A549 (cell line): ENCODE data around the gene ARHGAP26. TPM values are rescaled to one million over a fixed set of nuclear protein-coding genes. Genes with fewer than 3 reads are reported as not detected.

ENCODE experiments used
- ATAC-seq, 2 experiments: fragments of 200-7000 bp in 1 of 2; fragments of >200 bp in 1 of 2; cut with Nextera tagmentation in 1 of 2; cut with Tn5 transposase in 1 of 2; 3 replicates each; pipeline versions ENCODE4 v1.8.0 to v1.9.1; 2018 to 2020; ENCODE audit warnings: mild to moderate bottlenecking in 1 of 2, moderate library complexity in 1 of 2
- CTCF ChIA-PET: fragments of 300-600 bp; sonication (Branson Sonifier 250); formaldehyde crosslinking; extraction: SDS; loops from one replicate; lab custom pipeline; 2021; ENCODE audit warnings: antibody characterized with exemption, inconsistent platforms; lab: Yijun Ruan, JAX
- POLR2A ChIA-PET: fragments of 350-600 bp; formaldehyde crosslinking; extraction: SDS; loops from one replicate; lab custom pipeline; 2021; ENCODE audit warnings: antibody characterized with exemption, inconsistent platforms; lab: Yijun Ruan, JAX
- DNase-seq, 2 experiments: peaks; one replicate each; pipeline versions ENCODE4 v3.0.0 to v3.0.0-alpha.2; 2011 to 2016; ENCODE audit warnings: low read depth in 1 of 2, low spot score in 1 of 2
- FAIRE-seq: peaks from 2 replicates; lab custom pipeline; 2011; peaks lifted over from hg19 to GRCh38; lab: Jason Lieb, UNC
- H3K27ac ChIP-seq, 2 experiments: fragments of >200 bp; sonication (Bioruptor Twin); formaldehyde crosslinking; 3 replicates each; pipeline ENCODE4 v1.5.1; 2016 to 2017
- H3K4me1 ChIP-seq: fragments of >200 bp; sonication (Bioruptor Twin); formaldehyde crosslinking; 3 replicates; pipeline ENCODE4 v1.6.1; 2016
- H3K4me2 ChIP-seq: fragments of >200 bp; sonication (Bioruptor Twin); formaldehyde crosslinking; 3 replicates; pipeline ENCODE4 v1.6.1; 2016
- H3K4me3 ChIP-seq: fragments of >200 bp; sonication (Bioruptor Twin); formaldehyde crosslinking; 3 replicates; pipeline ENCODE4 v1.5.1; 2016
- H3K9me3 ChIP-seq: fragments of >200 bp; sonication (Bioruptor Twin); formaldehyde crosslinking; 3 replicates; pipeline ENCODE4 v1.6.1; 2016
- BCL3 ChIP-seq: fragments of >200 bp; sonication (Bioruptor Twin); formaldehyde crosslinking; IDR thresholded peaks from 3 replicates; pipeline ENCODE4 v1.6.1; 2016
- BHLHE40 ChIP-seq: IDR thresholded peaks from 2 replicates; pipeline ENCODE4 v1.6.1; 2012; ENCODE audit warnings: low read depth, low read length, inconsistent platforms
- CBX2 ChIP-seq: fragments of 200-600 bp; sonication (generic); IDR thresholded peaks from 2 replicates; pipeline ENCODE4 v1.6.1; 2016; ENCODE audit warnings: low read depth, mild to moderate bottlenecking, borderline replicate concordance
- CBX8 ChIP-seq: fragments of 200-600 bp; sonication (generic); IDR thresholded peaks from 2 replicates; pipeline ENCODE4 v1.6.1; 2016
- CEBPB ChIP-seq, 2 experiments: fragments of >200 bp in 1 of 2; sonication (Bioruptor Twin) in 1 of 2; formaldehyde crosslinking in 1 of 2; IDR thresholded peaks; 2 replicates each; pipeline ENCODE4 v1.6.1; 2012 to 2016
- EHF ChIP-seq: fragments of 250-450 bp; sonication (Bioruptor Pico); IDR thresholded peaks from 2 replicates; pipeline ENCODE4 v1.5.0; 2020; ENCODE audit warnings: mild to moderate bottlenecking
- EP300 ChIP-seq, 2 experiments: fragments of >200 bp; sonication (Bioruptor Twin); formaldehyde crosslinking; IDR thresholded peaks; 2 replicates in 1 of 2; 3 replicates in 1 of 2; pipeline ENCODE4 v1.6.1; 2016 to 2017
- FOSL2 ChIP-seq, 2 experiments: fragments of 450-650 bp in 1 of 2; fragments of >200 bp in 1 of 2; sonication (Bioruptor Twin) in 1 of 2; formaldehyde crosslinking; IDR thresholded peaks; 2 replicates each; pipeline versions ENCODE4 v1.5.0 to v1.6.1; 2016 to 2020; ENCODE audit warnings: mild to moderate bottlenecking in 1 of 2, moderate library complexity in 1 of 2
- HES2 ChIP-seq: fragments of >200 bp; sonication (Bioruptor Twin); formaldehyde crosslinking; IDR thresholded peaks from 2 replicates; pipeline ENCODE4 v1.6.1; 2016
- HEYL ChIP-seq: fragments of 250-450 bp; sonication (Bioruptor Pico); IDR thresholded peaks from 2 replicates; pipeline ENCODE4 v1.8.0; 2021; ENCODE audit warnings: mild to moderate bottlenecking, moderate library complexity
- HOXA7 ChIP-seq: fragments of 250-450 bp; sonication (Bioruptor Pico); IDR thresholded peaks from 2 replicates; pipeline ENCODE4 v1.5.0; 2020; ENCODE audit warnings: mild to moderate bottlenecking, moderate library complexity
- KDM1A ChIP-seq: fragments of 200-600 bp; sonication (generic); IDR thresholded peaks from 2 replicates; pipeline ENCODE4 v1.6.1; 2016; ENCODE audit warnings: low read depth, mild to moderate bottlenecking
- MAFK ChIP-seq: fragments of 450-650 bp; IDR thresholded peaks from 2 replicates; pipeline ENCODE4 v1.6.1; 2014; ENCODE audit not compliant: partially characterized antibody
- MAZ ChIP-seq: fragments of 150-350 bp; IDR thresholded peaks from 2 replicates; pipeline ENCODE4 v1.6.1; 2014; ENCODE audit warnings: antibody characterized with exemption, low read depth, low read length, borderline replicate concordance
- NPAS2 ChIP-seq: fragments of 250-450 bp; sonication (Bioruptor Pico); IDR thresholded peaks from 2 replicates; pipeline ENCODE4 v1.8.0; 2022; ENCODE audit warnings: mild to moderate bottlenecking, moderate library complexity, borderline replicate concordance
- PHF8 ChIP-seq: fragments of 200-600 bp; sonication (generic); IDR thresholded peaks from 2 replicates; pipeline ENCODE4 v1.6.1; 2016; ENCODE audit warnings: low read depth, mild to moderate bottlenecking, antibody characterized with exemption, moderate library complexity, borderline replicate concordance
- POLR2A ChIP-seq: IDR thresholded peaks from 2 replicates; pipeline ENCODE4 v1.6.1; 2012; ENCODE audit warnings: mild to moderate bottlenecking, low read length
- RAD21 ChIP-seq, 2 experiments: fragments of >200 bp in 1 of 2; sonication (Bioruptor Twin) in 1 of 2; formaldehyde crosslinking in 1 of 2; IDR thresholded peaks in 1 of 2; conservative IDR thresholded peaks in 1 of 2; 2 replicates in 1 of 2; 3 replicates in 1 of 2; pipeline ENCODE4 v1.6.1; 2012 to 2018; ENCODE audit warnings: inconsistent platforms in 1 of 2
- RCOR1 ChIP-seq: fragments of 150-350 bp; IDR thresholded peaks from 2 replicates; pipeline ENCODE4 v1.6.1; 2014; ENCODE audit warnings: antibody characterized with exemption, low read length, low read depth
- TP53 ChIP-seq: fragments of 250-450 bp; sonication (Bioruptor Pico); IDR thresholded peaks from 2 replicates; pipeline ENCODE4 v1.5.0; 2021; ENCODE audit warnings: mild to moderate bottlenecking, moderate library complexity
- ZFP36 ChIP-seq: fragments of 450-650 bp; IDR thresholded peaks from 2 replicates; pipeline ENCODE4 v1.6.1; 2014; ENCODE audit warnings: borderline replicate concordance; ENCODE audit not compliant: partially characterized antibody
- ZSCAN20 ChIP-seq: fragments of 250-450 bp; sonication (Bioruptor Pico); IDR thresholded peaks from 2 replicates; pipeline ENCODE4 v1.8.0; 2022; ENCODE audit warnings: mild to moderate bottlenecking, moderate library complexity
- WGBS: methylation state at CpG from one replicate; pipeline ENCODE4 v1.1.6; 2017; ENCODE audit errors: missing lambda C conversion rate; 5-methylcytosine and 5-hydroxymethylcytosine counted together
- polyA plus RNA-seq, 4 experiments: library from polyadenylated mRNA; depleted of rRNA in 3 of 4; stranded (reverse); fragments of >200 nt; fragmentation: RNase III in 1 of 4; extraction: RNeasy Plus Mini Kit Qiagen cat#74134 plus additional on column Dnase treatment in 1 of 4; gene quantifications; 2 replicates in 3 of 4; 3 replicates in 1 of 4; pipeline ENCODE4 v1.2.3, GENCODE V29; 2011 to 2017
- TF ChIP-seq, protein P1 (sequence below): fragments of 450-650 bp; IDR thresholded peaks from 2 replicates; pipeline ENCODE4 v1.6.1; 2014; ENCODE audit warnings: antibody characterized with exemption
- TF ChIP-seq, protein P2 (sequence below): fragments of 150-350 bp; IDR thresholded peaks from 2 replicates; pipeline ENCODE4 v1.6.1; 2014; ENCODE audit warnings: low read depth, mild to moderate bottlenecking, low read length
- TF ChIP-seq, protein P3 (sequence below): fragments of >200 bp; sonication (Bioruptor Twin); formaldehyde crosslinking; IDR thresholded peaks from 3 replicates; pipeline ENCODE4 v1.5.1; 2016

ARHGAP26 gene
- polyA plus RNA-seq, 2 of the 4 experiments (the other 2 are of a cell fraction), result 6.6 to 19.1 TPM

- Histone ChIP-seq H3K4me1 (peaks cover 13% of the 10 kb centered on the region), H3K4me2 (no peak overlapping the region), H3K9me3 (peaks cover 6% of the 10 kb centered on the region; the same call in 1 of the 3 replicates), H3K4me3 (no peak overlapping the region), H3K27ac (no peak overlapping the region)
- ATAC-seq (no peak), DNase-seq (no peak), FAIRE-seq (peak; percentile 28)
- TF ChIP-seq, protein P1, sequence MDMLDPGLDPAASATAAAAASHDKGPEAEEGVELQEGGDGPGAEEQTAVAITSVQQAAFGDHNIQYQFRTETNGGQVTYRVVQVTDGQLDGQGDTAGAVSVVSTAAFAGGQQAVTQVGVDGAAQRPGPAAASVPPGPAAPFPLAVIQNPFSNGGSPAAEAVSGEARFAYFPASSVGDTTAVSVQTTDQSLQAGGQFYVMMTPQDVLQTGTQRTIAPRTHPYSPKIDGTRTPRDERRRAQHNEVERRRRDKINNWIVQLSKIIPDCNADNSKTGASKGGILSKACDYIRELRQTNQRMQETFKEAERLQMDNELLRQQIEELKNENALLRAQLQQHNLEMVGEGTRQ, result no peak
- TF ChIP-seq EHF (CRISPR knock-in tag), result no peak
- TF ChIP-seq, protein P2, sequence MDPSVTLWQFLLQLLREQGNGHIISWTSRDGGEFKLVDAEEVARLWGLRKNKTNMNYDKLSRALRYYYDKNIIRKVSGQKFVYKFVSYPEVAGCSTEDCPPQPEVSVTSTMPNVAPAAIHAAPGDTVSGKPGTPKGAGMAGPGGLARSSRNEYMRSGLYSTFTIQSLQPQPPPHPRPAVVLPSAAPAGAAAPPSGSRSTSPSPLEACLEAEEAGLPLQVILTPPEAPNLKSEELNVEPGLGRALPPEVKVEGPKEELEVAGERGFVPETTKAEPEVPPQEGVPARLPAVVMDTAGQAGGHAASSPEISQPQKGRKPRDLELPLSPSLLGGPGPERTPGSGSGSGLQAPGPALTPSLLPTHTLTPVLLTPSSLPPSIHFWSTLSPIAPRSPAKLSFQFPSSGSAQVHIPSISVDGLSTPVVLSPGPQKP, result no peak
- no peak for TF ChIP-seq MAZ
- no peak for TF ChIP-seq CBX8
- no peak for TF ChIP-seq BCL3
- TF ChIP-seq RAD21 (conservative IDR thresholded peaks at IDR 0.05 in 1 of 2, IDR thresholded peaks at IDR 0.05 in 1 of 2), result no peak
- TF ChIP-seq TP53 (CRISPR knock-in tag), result no peak
- TF ChIP-seq, protein P3, sequence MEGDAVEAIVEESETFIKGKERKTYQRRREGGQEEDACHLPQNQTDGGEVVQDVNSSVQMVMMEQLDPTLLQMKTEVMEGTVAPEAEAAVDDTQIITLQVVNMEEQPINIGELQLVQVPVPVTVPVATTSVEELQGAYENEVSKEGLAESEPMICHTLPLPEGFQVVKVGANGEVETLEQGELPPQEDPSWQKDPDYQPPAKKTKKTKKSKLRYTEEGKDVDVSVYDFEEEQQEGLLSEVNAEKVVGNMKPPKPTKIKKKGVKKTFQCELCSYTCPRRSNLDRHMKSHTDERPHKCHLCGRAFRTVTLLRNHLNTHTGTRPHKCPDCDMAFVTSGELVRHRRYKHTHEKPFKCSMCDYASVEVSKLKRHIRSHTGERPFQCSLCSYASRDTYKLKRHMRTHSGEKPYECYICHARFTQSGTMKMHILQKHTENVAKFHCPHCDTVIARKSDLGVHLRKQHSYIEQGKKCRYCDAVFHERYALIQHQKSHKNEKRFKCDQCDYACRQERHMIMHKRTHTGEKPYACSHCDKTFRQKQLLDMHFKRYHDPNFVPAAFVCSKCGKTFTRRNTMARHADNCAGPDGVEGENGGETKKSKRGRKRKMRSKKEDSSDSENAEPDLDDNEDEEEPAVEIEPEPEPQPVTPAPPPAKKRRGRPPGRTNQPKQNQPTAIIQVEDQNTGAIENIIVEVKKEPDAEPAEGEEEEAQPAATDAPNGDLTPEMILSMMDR, result no peak
- TF ChIP-seq KDM1A, result no peak
- no peak for TF ChIP-seq FOSL2 (IDR thresholded peaks at IDR 0.05)
- TF ChIP-seq FOSL2 (CRISPR knock-in tag; IDR thresholded peaks at IDR 0.05), result no peak
- TF ChIP-seq ZFP36, result no peak
- TF ChIP-seq ZSCAN20 (CRISPR knock-in tag), result no peak
- TF ChIP-seq PHF8, result no peak
- TF ChIP-seq HEYL (CRISPR knock-in tag), result no peak
- TF ChIP-seq CEBPB (IDR thresholded peaks at IDR 0.05), result no peak
- no peak for TF ChIP-seq POLR2A
- no peak for TF ChIP-seq MAFK
- ChIA-PET CTCF (interaction anchor here (0.8 to 1.5 kb wide), 4 partner anchors 9 to 237 kb away, joined by 3 to 5 read pairs (median 4); no protein-coding TSS in a partner anchor), POLR2A (interaction anchor here (0.6 kb wide), 1 partner anchor 179 kb away, joined by 4 read pairs; no protein-coding TSS in a partner anchor)
- WGBS, result 89% methylated on average over 2 of the region's 2 CpGs
Observed at GRCh38 chr5:143271431-143271830, 501.3 kb downstream of the ARHGAP26 start.

GRCh38 chr5:143274952-143275351, 504.8 kb downstream of the ARHGAP26 start:
- Histone ChIP-seq H3K4me1 (peaks cover 30% of the 10 kb centered on the region), H3K4me3 (no peak overlapping the region), H3K27ac (peak overlapping the region in 1 of 2 experiments; percentile 53; a peak in 3 of 6 replicates), H3K9me3 (no peaks in the 10 kb centered on the region), H3K4me2 (no peak overlapping the region)
- WGBS, result 60% methylated on average over 1 of the region's 1 CpG
- ATAC-seq (no peak), DNase-seq (peak in 1 of 2 experiments; percentile 19), FAIRE-seq (no peak)
- ChIA-PET POLR2A (no interaction called here), CTCF (no interaction called here)
- TF ChIP-seq BHLHE40, result no peak
- TF ChIP-seq CBX2, result no peak
- TF ChIP-seq EP300 (IDR thresholded peaks at IDR 0.05), result no peak
- no peak for TF ChIP-seq MAZ
- no peak for TF ChIP-seq NPAS2 (CRISPR knock-in tag)
- TF ChIP-seq HOXA7, result 0 out of 2 replicates have a peak, but pooled peaks have one; percentile 45
- no peak for TF ChIP-seq BCL3
- no peak for TF ChIP-seq RCOR1
- no peak for TF ChIP-seq TP53 (CRISPR knock-in tag)
- TF ChIP-seq CBX8, result no peak
- no peak for TF ChIP-seq POLR2A
- TF ChIP-seq HES2, result no peak; the same call in 1 of the 2 replicates
- peak; percentile 29 for TF ChIP-seq MAFK
